Ovary (tissue), 9 donors: ENCODE results near the gene ZNF277. TPM values are rescaled to one million over a fixed set of nuclear protein-coding genes. Genes with fewer than 3 reads are reported as not detected.

Experiments
- DNase-seq, 5 donors: peaks; one replicate each; pipeline ENCODE4 v3.0.0-alpha.2; 2019 to 2020
- H3K27ac ChIP-seq, 2 donors: fragments of 200-600 bp; one replicate each; pipeline versions ENCODE4 v1.5.1 to v1.8.0; 2019 to 2022
- H3K27me3 ChIP-seq: fragments of 200-600 bp; one replicate; pipeline ENCODE4 v1.8.0; 2022
- H3K36me3 ChIP-seq: fragments of 200-600 bp; sonication (generic); one replicate; pipeline ENCODE4 v1.5.1; 2019
- H3K4me1 ChIP-seq: one replicate; pipeline ENCODE4 v1.8.1; 2013; ENCODE audit warnings: mild to moderate bottlenecking, moderate library complexity; ENCODE audit not compliant: insufficient read depth
- H3K4me3 ChIP-seq: fragments of 200-600 bp; sonication (generic); one replicate; pipeline ENCODE4 v1.5.1; 2017
- H3K9me3 ChIP-seq, 2 donors: fragments of 200-600 bp in 1 of 2; sonication (generic) in 1 of 2; one replicate each; pipeline versions ENCODE4 v1.5.1 to v1.8.1; 2013 to 2019; ENCODE audit warnings: mild to moderate bottlenecking in 1 of 2, moderate library complexity in 1 of 2
- EP300 ChIP-seq: sonication (generic); formaldehyde crosslinking; IDR thresholded peaks from one replicate; pipeline ENCODE4 v1.6.1; 2017; ENCODE audit warnings: antibody characterized with exemption
- POLR2A ChIP-seq: fragments of 450-650 bp; IDR thresholded peaks from one replicate; pipeline ENCODE4 v1.6.1; 2017; ENCODE audit warnings: antibody characterized with exemption, mild to moderate bottlenecking, moderate library complexity
- WGBS, 3 donors: extraction: QIAGEN DNeasy Blood & Tissue Kit in 1 of 3; methylation state at CpG; one replicate each; pipeline versions ENCODE4 v1.1.5 to v1.1.7; 2013 to 2017; 5-methylcytosine and 5-hydroxymethylcytosine counted together
- intact Hi-C, 4 donors: fragments of 100-400 bp; cut with DNase I; formaldehyde crosslinking; loops; one replicate each; pipeline versions ENCODE4 v1.11.0 to v1.15.1; 2022 to 2023
- polyA plus RNA-seq, 2 donors: library from polyadenylated mRNA; stranded (reverse); fragments of 200-250 nt in 1 of 2; fragments of 350-450 nt in 1 of 2; fragmentation: Illumina TruSeq in 1 of 2; extraction: RNeasy Lipid Tissue Mini Kit (QIAGEN cat#74804) in 1 of 2; gene quantifications; one replicate each; pipeline ENCODE4 v1.2.3, GENCODE V29; 2013 to 2014
- total RNA-seq, 7 donors: library from RNA; depleted of rRNA in 2 of 7; stranded (reverse); fragments of >200 nt in 2 of 7; fragmentation: NEBNext Ultra II Directional in 3 of 7; extraction: Animal tissue kit (Norgen Biotek cat#: 25700) in 3 of 7; gene quantifications; one replicate each; pipeline versions ENCODE4 v1.1.0 to v1.2.4, GENCODE V29; 2016 to 2023
- TF ChIP-seq, protein P1 (sequence below), 3 donors: fragments of 450-650 bp in 2 of 3; fragments of 200-600 bp in 1 of 3; IDR thresholded peaks; one replicate each; pipeline versions ENCODE4 v1.5.1 to v1.8.0; 2016 to 2022; ENCODE audit warnings: antibody characterized with exemption in 3 of 3, mild to moderate bottlenecking in 1 of 3
- donor health status: DM: no; HTN: no; CAD: no; lungs with moderate emphysema.
- donor health status: DM: no; HTN: no; CAD: no.
- donor health status: Bipolar disorder and iron deficiency.
- donor health status: DM: yes; HTN: yes; CAD: no.
- donor health status: DM: no; HTN: no; CAD: no.
- donor health status: DM: yes; HTN: yes; CAD: no.

The ZNF277 gene
- total and polyA plus RNA-seq, 9 donors = 16.4 to 27.3 (median 21.2) TPM

DNA sequence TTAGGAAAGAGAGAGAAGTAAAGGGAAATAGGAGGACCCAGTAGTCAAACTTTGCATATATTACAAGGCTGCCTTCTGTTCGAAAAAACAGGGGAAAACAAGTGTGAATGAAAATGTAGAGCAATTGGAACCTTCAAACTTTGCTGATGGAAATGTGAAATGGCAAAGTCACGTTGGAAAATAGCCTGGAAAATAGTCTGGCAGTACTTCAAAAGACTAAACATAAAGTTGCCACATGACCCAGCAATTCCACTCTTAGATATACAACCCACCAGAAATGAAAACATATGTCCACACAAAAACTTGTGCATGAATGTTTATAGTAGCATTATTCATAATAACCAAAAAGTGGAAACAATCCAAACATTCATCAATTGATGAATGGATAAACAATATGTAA lies 165.2 kb downstream of the ZNF277 start:
- Histone ChIP-seq H3K27ac (no peak overlapping the region), H3K9me3 (no peaks in the 10 kb centered on the region), H3K4me3 (no peak overlapping the region), H3K27me3 (no peaks in the 10 kb centered on the region), H3K4me1 (no peaks in the 10 kb centered on the region), H3K36me3 (no peaks in the 10 kb centered on the region)
- intact Hi-C loops = no loop called here
- TF ChIP-seq EP300 = no peak
- no peak for TF ChIP-seq POLR2A
- TF ChIP-seq, protein P1, sequence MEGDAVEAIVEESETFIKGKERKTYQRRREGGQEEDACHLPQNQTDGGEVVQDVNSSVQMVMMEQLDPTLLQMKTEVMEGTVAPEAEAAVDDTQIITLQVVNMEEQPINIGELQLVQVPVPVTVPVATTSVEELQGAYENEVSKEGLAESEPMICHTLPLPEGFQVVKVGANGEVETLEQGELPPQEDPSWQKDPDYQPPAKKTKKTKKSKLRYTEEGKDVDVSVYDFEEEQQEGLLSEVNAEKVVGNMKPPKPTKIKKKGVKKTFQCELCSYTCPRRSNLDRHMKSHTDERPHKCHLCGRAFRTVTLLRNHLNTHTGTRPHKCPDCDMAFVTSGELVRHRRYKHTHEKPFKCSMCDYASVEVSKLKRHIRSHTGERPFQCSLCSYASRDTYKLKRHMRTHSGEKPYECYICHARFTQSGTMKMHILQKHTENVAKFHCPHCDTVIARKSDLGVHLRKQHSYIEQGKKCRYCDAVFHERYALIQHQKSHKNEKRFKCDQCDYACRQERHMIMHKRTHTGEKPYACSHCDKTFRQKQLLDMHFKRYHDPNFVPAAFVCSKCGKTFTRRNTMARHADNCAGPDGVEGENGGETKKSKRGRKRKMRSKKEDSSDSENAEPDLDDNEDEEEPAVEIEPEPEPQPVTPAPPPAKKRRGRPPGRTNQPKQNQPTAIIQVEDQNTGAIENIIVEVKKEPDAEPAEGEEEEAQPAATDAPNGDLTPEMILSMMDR (IDR thresholded peaks at IDR 0.05) = no peak
- DNase-seq = no peak
- WGBS, 3 donors = 36 to 41% (median 40%) methylated on average over 2 of the region's 2 CpGs

DNA sequence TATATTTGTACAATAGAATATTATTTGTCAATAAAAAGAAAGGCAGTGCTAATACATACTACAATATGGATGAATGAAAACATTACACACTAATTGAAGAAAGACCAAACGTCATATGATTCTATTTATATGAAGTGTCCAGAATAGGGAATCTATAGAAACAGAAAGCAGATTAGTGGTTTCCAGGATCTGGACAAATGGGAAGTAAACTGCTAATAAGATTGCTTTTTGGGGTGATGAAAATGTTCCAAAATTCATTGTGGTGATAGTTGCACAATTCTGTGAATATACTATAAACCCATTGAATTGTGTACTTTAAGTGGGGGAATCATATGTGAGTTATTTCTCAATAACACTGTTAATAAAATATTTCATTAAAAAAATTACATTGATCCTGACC lies 165.6 kb downstream of the ZNF277 start:
- no peak for TF ChIP-seq EP300
- TF ChIP-seq, protein P1 (IDR thresholded peaks at IDR 0.05) = no peak
- TF ChIP-seq POLR2A = no peak
- no peak overlapping the region for H3K4me3 ChIP-seq
- no peaks in the 10 kb centered on the region for H3K36me3 ChIP-seq
- no peaks in the 10 kb centered on the region for H3K27me3 ChIP-seq
- no peak for DNase-seq
- H3K9me3 ChIP-seq = no peaks in the 10 kb centered on the region
- intact Hi-C loops = no loop called here
- H3K4me1 ChIP-seq = no peaks in the 10 kb centered on the region
- WGBS, 3 donors = 19 to 52% (median 23%) methylated on average over 1 of the region's 1 CpG
- H3K27ac ChIP-seq = no peak overlapping the region

DNA sequence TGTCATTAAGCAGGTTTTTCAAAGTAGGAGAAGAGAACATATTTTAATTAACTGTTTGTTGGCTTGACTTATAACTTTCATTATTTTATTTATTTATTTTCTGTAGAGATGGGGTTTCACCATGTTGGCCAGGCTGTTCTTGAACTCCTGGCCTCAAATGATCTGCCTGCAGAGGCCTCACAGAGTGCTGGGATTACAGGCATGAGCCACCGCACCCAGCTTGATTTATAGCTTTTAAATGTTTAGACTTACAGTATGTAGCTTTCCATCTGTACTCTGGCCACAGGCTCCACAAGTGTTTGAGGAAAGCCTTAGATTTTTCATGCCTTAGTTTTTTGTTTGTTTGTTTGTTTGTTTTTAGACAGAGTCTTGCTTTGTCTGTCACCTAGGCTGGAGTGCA lies 171.1 kb downstream of the ZNF277 start:
- Histone ChIP-seq H3K4me1 (no peaks in the 10 kb centered on the region), H3K4me3 (no peak overlapping the region), H3K27ac (no peak overlapping the region), H3K36me3 (no peaks in the 10 kb centered on the region), H3K27me3 (no peaks in the 10 kb centered on the region), H3K9me3 (no peaks in the 10 kb centered on the region)
- intact Hi-C loops = no loop called here
- WGBS, 3 donors = 34 to 44% (median 38%) methylated on average over 1 of the region's 1 CpG
- no peak for TF ChIP-seq POLR2A
- TF ChIP-seq, protein P1 (IDR thresholded peaks at IDR 0.05) = no peak
- no peak for DNase-seq

DNA sequence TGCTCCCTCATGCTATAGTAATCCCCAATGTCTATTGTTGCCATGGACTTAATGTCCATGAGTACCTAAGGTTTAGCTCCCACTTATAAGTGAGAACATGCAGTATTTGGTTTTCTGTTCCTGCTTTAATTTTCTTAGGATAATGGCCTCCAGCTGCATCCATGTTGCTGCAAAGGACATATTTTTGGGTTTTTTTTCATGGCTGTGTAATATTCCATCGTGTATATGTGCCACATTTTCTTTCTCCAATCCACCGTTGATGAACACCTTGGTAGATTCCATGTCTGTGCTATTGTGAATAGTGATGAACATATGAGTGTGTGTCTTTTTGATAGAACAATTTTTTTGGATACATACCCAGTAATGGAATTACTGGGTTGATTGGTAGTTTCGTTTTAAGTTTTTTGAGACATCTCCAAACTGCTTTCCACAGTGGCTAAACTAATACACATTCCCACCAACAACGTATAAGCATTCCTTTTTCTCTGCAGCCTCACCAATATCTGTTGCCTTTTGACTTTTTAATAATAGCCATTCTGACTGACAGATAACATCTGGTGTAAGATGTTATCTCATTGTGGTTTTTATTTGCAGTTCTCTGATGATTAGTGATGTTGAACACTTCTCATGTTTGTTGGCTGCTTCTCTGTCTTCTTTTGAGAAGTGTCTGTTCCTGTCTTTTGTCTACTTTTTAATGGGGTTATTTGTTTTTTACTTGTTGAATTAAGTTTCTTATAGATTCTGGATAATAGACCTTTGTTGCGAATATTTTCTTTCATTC lies 175.0 kb downstream of the ZNF277 start:
- no peaks in the 10 kb centered on the region for H3K9me3 ChIP-seq
- TF ChIP-seq POLR2A (no peak), EP300 (no peak)
- TF ChIP-seq, protein P1 (IDR thresholded peaks at IDR 0.05) = no peak
- H3K27me3 ChIP-seq = no peaks in the 10 kb centered on the region
- intact Hi-C loops = loop anchor here in 1 of 4 donors (10.0 kb wide), 2 partner anchors 427 to 617 kb away; no protein-coding TSS in a partner anchor
- 76 to 85% (median 84%) methylated on average over 5 of the region's 5 CpGs for WGBS, 3 donors
- H3K36me3 ChIP-seq = no peaks in the 10 kb centered on the region
- no peak for DNase-seq
- no peaks in the 10 kb centered on the region for H3K4me1 ChIP-seq
- H3K27ac ChIP-seq = no peak overlapping the region
- no peak overlapping the region for H3K4me3 ChIP-seq
